HG03108 (cell line): ENCODE measurements around the gene ADD1.
"Not testable (repeated sequence)": the region's sequence is repeated elsewhere in the genome, so short reads cannot be mapped to it uniquely, and the experiment has no call there.

ENCODE experiments used
- ATAC-seq: cut with Tn5 transposase; IDR thresholded peaks from one replicate; pipeline ENCODE4 v1.9.1; 2021; ENCODE audit warnings: moderate library complexity; ENCODE audit not compliant: unreplicated experiment

ADD1 gene

GRCh38 chr4:2942532-2943363 is 99.1 kb downstream of the ADD1 start:
- no peak for ATAC-seq

GRCh38 chr4:2943364-2944090 is 99.9 kb downstream of the ADD1 start:
- ATAC-seq = no peak

DNA sequence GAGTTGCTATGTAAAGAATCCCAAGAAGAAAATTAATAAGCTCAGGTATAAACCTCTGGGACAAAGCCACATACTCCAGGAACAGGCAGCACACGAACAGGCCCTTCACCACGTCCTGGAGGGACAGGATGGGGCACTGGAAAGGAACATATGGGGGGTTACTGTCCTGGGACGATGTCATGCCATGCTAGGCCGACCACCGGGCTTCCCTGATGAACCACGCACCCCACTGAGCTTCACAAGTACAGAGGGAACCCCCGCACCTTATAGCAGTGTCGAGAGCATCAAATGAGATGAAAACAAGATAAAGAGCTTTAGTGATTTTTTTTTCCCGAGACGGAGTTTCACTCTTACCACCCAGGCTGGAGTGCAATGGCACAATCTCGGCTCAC is 100.4 kb downstream of the ADD1 start:
- no peak for ATAC-seq

DNA sequence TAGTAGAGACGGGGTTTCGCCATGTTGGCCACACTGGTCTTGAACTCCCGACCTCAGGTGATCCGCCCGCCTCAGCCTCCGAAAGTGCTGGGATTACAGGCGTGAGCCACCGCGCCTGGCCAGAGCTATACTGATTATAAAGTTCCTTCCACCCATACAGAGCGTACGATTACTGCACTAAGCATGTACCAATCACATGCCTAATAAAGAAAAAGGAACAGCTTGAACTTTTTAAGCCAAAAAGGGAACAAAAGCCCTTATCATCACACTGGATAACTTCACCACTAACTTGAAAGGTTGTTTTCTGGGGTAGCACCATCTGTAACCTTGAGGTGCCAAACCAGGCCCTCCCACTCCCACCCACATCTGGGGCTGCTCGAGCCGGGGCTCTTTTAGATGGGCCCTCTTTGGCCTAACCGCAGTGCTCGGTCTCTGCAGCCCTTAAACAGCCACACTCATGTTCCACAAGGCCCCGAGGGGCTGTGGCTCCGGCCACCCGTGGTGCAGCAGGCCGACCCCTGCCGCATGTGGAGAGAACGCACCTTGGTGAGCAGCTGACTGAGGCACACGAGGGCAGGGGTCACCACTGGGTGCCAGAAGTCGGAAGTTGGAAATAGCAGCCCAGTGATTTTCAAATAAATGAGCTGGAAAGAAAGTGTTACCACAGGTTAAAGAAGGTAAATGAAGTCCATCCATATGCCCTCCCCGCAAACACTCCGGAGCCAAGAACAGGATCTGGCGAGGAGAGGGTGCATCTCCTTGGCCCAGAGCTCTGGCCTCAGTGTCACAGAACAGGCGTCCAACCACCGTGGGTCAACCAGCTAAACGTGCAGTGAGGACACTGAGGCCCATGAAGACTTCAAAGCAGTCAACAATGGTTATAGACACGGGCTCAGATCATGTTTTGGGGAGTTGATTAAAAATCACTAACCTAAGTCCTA is 101.2 kb downstream of the ADD1 start:
- no peak for ATAC-seq

DNA sequence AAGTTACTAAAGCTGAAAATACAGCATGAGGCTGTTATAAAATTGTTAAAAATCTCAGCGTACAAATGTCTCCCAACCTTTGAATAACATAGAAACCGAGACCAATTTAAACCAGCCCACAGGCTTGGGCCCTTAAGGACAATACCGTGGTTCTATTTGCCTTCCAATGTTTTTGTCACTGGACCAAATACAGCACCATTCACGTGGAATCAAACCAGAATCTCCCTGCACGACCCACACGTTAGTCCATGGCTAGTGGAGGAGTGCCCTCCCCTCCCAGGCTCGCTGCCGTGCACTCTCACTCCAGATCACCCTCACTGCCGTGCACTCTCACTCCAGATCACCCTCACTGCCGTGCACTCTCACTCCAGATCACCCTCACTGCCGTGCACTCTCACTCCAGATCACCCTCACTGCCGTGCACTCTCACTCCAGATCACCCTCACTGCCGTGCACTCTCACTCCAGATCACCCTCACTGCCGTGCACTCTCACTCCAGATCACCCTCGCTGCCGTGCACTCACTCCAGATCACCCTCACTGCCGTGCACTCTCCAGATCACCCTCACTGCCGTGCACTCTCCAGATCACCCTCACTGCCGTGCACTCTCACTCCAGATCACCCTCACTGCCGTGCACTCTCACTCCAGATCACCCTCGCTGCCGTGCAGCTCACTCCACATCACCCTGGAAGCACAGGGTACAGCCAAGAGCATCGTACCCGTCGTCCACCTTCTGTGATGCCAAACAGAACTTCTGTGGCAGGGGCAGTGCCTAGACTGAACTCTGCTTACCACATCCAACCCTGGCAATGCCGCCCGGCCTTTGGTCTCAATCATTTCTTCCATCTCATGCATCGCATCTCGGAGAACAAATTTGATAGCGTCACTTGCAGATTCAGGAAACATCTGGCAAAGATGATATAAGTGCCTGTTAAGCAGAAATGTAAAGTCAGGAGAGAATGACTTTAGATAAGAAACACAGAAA is 102.3 kb downstream of the ADD1 start:
- ATAC-seq = not testable (repeated sequence)

DNA sequence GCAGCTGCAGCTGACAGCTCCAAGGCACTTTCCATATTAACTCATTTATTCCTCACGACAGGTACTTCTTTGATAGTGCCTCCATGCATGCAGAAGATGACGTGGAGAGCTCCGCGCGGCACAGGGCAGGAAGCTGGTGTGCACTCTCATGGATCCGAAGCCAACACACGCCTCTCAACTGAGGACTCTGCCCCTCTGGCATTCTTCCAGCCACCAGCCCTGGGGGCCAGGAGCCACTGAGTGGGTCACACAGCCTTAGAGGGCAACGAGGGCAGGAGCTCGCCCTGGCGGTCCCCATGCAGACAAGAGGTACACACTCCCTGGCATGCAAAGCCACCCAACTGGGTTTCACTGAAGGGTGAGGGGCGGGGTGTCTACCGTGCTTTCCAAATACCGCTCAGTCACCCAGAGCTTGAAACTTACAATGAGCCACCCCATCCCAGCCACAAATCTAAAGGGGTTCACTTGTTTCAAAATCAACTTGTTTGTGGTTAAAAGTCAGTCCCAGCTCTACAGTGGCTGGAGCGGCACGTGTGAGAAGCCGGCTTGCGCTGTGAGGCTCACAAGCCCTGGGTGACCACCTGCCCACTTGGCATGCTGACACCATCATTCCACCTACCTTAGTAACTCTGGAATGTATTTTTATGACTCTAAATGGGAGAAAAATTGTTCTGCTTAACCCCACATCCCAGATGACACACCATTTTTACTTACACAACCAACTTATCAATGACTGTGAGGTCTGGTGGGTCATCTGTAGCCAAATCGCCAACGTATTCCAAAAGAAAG is 103.4 kb downstream of the ADD1 start:
- ATAC-seq = no peak

GRCh38 chr4:2947926-2948325 is 104.3 kb downstream of the ADD1 start:
- ATAC-seq = no peak

GRCh38 chr4:2948895-2949781 is 105.5 kb downstream of the ADD1 start:
- ATAC-seq = no peak

DNA sequence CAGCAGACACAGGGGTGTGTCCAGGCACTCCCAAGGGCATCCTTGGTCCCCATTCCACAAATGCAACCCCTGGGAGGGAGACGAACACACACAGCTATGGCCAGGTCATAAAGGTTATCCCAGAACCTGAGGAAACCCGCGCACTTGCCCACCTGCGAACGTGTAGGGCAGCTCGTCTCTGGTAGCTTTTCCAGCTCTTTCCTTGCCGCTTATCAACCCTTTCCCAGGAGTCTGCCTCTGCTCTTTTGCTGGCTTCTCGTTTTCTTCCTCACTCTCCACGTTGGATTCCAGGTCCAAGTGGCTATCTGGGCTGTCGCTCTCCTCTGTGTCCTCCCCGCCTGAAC is 106.1 kb downstream of the ADD1 start:
- no peak for ATAC-seq

DNA sequence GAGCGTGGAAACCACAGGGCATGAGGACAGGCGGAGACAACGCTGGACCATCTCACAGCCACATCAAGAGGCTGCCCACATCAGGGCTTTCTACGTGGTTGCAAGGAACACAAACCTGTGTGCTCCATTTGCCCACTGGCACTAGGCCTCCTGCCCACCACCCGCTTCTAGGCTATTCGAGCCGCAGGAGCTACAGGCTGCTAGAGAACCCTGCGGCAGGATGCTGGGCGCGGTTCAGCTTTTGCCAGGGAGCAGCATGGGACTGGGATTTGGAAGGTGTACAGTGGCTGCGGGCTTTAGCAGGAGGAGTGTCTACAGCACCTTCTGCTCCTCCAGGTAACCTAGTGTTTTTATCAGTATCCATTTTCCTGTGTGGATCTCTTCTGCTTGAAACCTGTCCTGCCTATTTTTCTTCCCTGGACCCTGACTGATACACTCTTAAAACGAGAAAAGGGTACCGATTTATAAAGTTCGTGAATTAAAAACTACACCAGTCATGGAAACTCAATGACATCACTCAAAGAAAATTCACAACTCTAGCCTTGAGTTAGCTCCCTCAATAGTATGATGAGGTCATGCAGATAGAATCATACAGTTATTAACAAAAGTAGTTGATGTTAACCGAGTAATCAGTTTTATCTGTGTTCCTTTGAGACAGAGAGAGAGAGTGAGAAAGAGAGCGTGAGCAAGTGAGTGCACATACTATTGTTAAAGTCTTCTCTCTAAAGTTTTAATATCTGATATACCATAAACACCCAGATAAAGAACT is 106.8 kb downstream of the ADD1 start:
- no peak for ATAC-seq

GRCh38 chr4:2953496-2953895 is 109.9 kb downstream of the ADD1 start:
- no peak for ATAC-seq

DNA sequence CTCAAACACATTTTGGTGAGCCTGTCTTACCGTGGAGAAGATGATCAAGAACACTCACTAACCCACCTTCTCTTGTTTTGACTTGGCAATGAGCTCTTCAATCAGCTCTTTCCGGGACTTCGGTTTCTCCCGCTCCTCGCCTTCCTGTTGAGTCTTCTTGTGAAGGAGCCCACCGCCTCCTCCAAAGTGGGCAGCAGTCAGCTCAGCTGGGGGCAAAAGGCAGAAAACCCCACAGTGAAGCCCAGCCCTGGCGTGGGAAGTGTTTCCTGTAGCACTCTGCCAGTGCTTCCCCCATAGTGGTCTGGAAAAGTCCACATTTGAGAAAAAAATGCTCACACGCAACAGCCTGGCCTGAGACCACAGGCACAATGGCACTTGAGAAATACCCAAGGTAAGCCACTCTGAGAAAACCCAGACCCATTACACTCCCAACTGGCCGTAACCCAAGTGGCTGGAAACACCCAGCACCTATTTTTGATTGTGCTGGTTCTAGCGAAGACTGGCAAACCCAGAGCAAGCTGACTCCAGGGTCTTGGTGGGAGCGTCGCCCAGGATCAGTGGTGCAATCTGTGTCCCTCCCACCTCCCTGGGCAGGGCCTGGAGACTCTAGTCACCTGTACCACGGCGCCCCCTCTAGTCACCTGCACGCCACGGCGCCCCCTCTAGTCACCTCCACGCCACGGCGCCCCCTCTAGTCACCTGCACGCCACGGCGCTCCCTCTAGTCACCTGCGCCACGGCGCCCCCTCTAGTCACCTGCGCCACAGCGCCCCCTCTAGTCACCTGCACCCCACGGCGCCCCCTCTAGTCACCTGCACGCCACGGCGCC is 110.9 kb downstream of the ADD1 start:
- ATAC-seq = no peak

DNA sequence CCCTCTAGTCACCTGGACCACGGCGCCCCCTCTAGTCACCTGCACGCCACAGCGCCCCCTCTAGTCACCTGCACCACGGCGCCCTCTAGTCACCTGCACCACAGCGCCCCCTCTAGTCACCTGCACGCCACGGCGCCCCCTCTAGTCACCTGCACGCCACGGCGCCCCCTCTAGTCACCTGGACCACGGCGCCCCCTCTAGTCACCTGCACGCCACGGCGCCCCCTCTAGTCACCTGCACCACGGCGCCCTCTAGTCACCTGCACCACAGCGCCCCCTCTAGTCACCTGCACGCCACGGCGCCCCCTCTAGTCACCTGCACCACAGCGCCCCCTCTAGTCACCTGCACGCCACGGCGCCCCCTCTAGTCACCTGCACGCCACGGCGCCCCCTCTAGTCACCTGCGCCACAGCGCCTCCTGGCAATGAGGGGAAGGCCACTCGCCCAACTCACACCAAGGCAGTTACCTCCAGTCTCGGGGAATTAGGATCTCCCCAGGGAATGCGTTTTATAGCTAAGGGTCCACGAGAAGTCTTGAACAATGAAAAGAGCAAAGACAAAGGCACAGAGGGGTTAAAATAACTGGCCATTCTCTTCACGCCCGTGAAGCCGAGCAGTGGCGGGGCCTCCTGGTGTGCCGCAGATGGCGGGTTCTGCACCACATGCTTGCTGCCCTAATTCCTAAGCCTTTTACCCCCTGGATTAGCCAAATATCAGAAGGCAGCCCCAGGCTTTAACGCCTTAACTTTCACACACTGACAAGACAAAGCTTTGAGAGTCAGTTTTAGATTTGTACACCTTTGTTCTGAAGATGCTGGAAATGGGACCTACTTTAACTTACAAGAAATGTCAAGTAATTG is 111.8 kb downstream of the ADD1 start:
- not testable (repeated sequence) for ATAC-seq

DNA sequence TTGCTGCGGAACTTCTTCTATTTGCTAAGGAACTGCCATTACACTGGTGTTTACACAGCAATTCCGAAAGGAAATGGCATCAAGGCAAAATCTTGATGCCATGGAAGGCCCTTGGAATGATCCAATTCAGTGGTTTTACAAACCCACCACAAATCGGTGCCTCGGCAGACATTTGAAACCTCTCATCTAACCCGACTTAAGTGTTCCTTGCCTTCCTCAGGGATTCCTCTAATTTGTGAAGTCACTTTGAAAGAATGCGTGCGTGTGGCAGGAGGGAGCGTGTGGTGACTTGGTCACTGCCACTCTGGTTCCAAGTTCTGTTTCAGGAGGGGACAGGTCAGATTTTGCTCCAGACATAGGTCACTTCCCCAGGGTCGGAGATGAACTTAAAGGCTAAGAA is 114.8 kb downstream of the ADD1 start:
- ATAC-seq = no peak

DNA sequence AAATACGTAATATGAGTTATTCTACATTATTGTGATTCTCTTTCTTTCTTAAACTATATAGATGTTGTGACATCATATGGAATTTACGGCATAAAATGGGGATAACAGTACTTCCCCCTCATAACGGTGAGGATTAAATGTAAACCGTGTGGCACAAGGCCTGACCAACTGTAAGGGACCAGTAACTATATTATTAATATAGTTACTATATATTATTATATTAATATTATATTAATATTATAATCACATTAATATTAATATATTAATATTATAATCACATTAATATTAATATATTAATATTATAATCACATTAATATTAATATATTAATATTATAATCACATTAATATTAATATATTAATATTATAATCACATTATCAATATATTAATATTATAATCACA is 116.8 kb downstream of the ADD1 start:
- ATAC-seq = not testable (repeated sequence)

- no peak for ATAC-seq
Measured at GRCh38 chr4:2961421-2961810, 117.8 kb downstream of the ADD1 start.
